HG03175 (cell line): ENCODE results near the gene KLHL14.

Experiments used
- ATAC-seq: cut with Tn5 transposase; IDR thresholded peaks from one replicate; pipeline ENCODE4 v1.9.1; 2021; ENCODE audit warnings: mild to moderate bottlenecking, moderate library complexity; ENCODE audit not compliant: unreplicated experiment

Gene KLHL14

DNA sequence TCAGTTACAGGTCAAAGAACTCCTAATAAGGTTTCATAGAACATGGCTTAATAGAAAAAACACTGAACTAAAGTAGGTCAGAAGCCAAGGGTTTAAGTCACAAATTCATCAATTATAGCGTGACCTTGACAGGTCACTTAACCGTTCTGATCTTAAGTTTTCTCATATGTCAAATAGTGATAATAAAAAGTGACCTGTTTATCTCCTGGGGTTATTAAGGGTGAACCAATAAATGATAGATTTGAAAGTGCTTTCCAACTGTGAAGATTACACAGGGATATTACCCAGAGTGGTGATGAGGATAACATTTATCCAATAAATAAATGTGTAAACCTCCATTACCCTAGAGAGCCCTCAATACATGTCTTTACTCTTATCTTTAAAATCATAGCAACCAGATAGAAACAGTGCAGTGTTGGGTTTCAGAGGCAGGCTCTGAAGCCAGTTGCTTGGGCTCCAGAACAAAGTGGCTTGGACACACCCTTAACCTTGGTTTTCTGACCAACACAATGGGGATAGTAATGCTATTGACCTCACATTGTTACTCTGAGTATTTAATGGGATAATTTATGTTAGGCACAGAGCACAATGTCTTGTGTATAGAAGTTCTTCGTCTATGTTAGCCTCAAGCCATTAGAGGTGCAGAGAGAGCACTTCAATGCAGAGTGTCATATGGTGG, 48.6 kb downstream of the KLHL14 start:
- no peak for ATAC-seq

GRCh38 chr18:32722279-32722678, 50.5 kb downstream of the KLHL14 start:
- ATAC-seq: no peak

- no peak for ATAC-seq
Observed at GRCh38 chr18:32717126-32717525, 55.7 kb downstream of the KLHL14 start.

DNA sequence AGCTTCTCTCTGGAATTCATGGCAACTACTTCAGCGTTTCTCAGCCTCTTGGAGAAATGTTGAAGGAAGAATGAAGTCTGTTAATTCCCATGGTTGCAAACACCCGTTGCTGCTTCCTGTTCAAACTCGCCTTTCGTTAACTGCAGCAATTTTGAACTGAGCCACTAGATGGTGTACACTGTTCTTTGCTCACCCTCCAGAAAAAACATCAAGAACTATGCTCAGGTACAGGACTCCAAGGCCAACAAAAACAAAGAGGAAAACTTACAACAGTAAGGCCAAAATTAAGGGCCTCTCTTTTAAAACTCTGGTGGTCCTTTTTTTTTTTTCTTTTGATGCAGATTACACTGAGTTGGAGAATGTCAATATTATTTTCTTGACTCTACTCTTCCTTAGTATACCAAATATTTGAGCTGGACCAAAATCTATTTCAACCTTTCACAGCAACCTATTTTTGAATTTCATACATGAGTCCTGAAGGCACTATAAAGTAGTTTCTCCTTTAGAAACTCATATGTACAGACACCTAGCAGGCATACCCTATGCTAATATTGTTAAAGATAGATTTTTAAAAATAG, 58.2 kb downstream of the KLHL14 start:
- peak; percentile 97 for ATAC-seq

DNA sequence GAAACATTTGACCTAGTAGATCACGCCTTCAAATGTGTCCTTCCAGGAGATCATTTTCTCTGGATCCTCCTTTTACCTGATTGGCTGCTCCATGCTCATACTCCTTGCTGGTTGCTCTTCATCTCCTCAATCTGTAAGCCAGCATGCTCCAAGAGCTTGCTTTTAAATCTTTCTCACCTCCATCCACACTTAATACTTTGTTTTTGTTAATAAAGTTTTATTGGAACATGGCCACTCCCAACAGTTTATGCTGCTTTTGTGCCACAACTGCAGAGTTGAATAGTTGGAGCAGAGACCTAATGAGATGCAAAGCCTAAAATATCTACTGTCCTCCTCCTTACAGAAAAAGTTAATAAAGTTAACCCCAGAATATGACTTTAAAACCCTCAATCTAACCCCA, 60.0 kb downstream of the KLHL14 start:
- ATAC-seq: no peak

GRCh38 chr18:32711862-32712261, 61.0 kb downstream of the KLHL14 start:
- ATAC-seq: no peak

- ATAC-seq: no peak
Observed at GRCh38 chr18:32707586-32707985, 65.2 kb downstream of the KLHL14 start.

DNA sequence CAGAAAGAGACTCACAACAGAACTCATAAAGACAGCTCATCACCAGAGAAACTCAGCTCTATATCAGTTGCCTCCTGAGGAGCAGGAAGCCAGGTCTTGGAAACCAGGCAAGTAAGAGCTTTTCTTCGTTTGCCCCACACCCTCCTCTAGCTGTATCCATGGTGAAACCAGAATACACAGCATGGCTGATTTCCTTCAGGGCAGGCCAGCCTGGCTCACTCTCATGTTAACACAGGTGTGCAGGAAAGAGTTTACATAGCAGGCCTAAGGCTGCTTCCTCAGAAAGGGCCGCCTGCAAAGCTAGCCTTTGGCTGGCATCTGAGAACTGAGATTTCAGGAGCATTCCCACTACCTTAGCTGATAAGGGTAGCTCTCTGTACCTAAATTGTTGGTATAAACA, 65.7 kb downstream of the KLHL14 start:
- no peak for ATAC-seq

GRCh38 chr18:32701313-32701712, 71.5 kb downstream of the KLHL14 start:
- no peak for ATAC-seq

- no peak for ATAC-seq
Observed at GRCh38 chr18:32698153-32698552, 74.7 kb downstream of the KLHL14 start.

DNA sequence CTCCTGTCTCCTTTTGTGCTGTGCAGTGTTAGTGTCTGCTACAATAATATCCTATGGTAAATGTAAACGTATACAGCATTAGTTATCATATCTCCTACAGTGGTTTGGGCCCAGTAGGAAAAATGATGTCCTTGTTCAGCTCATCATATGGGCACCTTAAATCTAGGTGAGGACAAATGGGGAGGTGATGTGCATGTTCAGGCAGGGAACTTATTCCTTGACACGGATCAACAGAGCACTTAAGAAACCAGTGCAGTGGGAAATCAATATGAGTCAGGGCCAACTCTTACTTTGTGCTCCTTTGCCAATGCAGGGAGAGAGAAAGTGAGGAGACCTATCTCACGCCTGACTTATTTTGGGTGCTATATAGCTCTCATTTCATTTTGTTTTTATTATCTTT, 76.4 kb downstream of the KLHL14 start:
- ATAC-seq: no peak

DNA sequence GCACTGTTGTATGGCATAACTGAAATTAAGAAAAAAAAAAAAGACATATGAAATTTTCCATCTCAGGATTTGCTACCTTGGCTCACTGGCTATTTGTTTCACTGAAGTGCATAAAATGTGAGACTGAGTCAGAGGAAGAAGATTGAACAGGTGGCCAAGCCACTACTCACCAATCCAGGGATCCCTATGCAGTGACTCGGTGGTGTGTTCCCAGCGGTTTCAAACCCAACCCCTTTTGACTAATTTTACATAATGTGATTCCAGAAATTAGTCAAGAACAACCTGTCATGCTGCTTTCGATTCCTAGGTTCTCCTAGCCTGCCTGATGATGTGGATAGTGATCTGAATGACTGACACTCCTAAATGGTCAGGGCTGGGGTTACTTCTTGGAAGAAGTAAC, 77.3 kb downstream of the KLHL14 start:
- no peak for ATAC-seq

DNA sequence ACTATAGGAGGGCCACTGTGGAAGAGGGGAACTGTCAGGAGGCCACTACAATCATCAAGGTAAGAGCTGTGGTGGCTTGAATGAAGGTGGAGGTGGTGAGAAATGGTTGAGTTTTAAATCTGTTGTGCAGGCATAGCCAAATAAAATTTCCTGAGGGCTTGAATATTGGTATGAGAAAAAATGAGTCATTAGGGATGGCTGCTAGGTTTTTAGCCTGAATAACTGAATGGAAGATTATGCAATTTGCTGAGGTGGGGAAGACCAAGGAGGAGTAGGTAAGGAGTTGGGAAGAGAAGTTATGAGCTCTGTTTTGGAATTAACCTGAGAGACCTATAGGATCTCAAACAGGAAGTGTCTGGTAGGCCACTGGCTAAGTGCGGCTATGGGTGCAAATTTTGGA, 84.0 kb downstream of the KLHL14 start:
- no peak for ATAC-seq

GRCh38 chr18:32684940-32685339, 87.9 kb downstream of the KLHL14 start:
- no peak for ATAC-seq

DNA sequence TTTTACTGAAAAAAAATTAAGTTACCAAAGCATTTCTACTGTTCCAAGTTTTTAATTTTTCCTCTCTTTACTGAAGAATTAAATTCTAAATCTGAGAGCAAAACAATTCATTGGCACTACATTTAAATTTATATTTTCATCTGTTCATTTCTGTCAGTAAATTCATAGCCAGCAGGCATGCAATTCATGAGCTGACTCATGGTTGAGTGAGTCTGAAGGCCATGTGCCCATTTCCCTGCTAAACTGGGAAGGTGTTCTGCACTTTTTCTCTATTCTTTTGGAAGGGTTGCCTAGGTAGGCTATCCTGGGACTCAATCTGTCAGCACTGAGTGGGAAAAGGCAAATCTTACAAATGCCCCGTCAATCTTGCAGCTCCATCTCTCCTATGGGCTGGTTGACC, 88.7 kb downstream of the KLHL14 start:
- ATAC-seq: no peak

GRCh38 chr18:32683044-32683443, 89.8 kb downstream of the KLHL14 start:
- no peak for ATAC-seq

DNA sequence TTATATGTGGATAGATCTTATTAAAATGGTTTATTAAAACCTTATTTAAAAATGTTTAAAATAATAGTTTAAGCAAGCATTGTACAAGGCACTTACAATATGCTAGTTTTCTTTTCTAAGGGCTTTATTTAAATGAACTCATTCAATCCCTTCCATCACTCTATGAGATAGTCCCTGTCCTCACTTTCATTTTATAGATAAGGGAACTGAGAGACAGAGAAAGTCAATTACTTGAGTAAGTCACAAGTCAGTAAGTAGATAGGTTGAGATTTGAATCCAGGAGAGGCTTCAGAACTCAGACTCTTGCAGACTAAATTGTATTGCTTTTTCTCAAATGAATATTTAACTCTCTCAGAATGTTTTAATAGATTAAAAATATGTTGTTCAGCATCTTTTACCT, 95.2 kb downstream of the KLHL14 start:
- ATAC-seq: no peak

DNA sequence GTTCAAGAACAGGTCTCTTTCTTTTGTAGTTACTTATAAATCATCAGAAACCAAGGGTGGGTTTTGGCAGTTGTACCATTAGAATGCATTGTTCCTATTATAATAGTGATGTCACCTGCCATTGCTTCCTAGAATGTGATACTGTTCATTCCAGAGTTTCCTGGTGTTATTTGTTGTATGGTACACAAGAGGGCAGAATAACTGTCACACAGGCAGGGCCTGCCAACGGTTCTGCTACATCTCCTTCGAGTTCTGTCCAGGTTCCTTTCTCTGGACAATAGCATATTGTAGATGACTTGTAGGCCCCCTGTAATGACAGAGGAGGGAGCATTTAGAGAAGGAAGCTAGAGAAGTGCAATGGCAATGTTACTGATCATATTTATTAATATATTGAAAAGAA, 98.3 kb downstream of the KLHL14 start:
- ATAC-seq: no peak

DNA sequence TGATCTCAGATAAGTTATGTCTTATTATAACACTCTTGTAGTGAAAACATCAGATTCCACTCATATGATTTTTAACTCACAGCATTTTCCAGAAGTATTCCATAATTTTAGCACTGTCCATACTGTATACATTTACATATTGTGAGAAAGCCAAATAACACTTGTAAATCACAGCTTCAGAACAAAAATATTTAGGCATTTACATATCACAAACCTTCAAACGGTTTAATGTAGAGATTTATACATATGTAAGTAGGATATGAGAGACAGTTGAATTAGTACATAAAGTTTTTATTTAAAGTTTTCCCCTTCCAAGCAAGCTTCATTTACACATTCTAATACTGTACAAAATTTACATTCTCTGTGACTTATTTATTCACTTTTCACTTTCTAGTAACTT, 100.4 kb downstream of the KLHL14 start:
- no peak for ATAC-seq

- ATAC-seq: no peak
Observed at GRCh38 chr18:32670727-32671126, 102.1 kb downstream of the KLHL14 start.

DNA sequence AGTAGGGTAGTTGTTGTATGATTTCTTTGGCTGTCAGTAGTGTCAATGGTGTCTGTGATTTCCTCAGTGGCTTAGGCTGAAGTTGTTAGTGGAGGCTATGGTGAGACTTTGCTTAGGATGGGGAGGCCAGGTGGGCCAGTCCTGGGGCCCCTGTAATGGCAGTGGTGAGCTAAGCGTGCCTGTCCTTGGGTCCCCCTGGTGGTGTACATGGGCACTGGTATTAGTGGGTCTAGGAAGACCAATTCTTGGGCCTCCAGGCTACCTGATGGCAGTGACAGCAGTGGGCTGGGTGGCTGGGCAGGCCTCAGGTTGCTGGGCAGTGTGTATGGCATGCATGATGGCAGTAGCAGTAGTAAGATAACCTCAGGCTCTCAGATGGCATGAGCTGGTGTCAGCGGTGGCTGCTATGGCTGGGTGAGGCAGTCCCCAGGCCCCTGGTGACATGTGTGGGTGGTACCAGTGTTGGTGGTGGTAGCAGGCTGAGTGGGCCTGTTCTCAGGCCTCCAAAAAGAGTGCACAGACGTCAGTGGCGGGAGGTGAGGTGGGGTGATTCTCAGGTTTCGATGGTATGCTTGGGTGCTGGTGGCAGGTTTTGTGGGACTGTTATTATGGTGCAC, 103.2 kb downstream of the KLHL14 start:
- ATAC-seq: peak; percentile 67

- no peak for ATAC-seq
Observed at GRCh38 chr18:32668956-32669355, 103.9 kb downstream of the KLHL14 start.
